Colonic mucosa (tissue), 4 donors: Measurements from ENCODE around the gene TOP3B. TPM values are rescaled to one million over a fixed set of nuclear protein-coding genes. Genes with fewer than 3 reads are reported as not detected.

Experiments
- DNase-seq: peaks from one replicate; pipeline ENCODE4 v3.0.0-alpha.2; 2020
- H3K27ac ChIP-seq: fragments of 200-600 bp; one replicate; pipeline ENCODE4 v1.8.0; 2021
- H3K27me3 ChIP-seq: fragments of 200-600 bp; one replicate; pipeline ENCODE4 v1.8.0; 2021
- H3K36me3 ChIP-seq: fragments of 200-600 bp; one replicate; pipeline ENCODE4 v1.8.0; 2021
- H3K4me1 ChIP-seq: fragments of 200-600 bp; one replicate; pipeline ENCODE4 v1.8.0; 2021; ENCODE audit warnings: mild to moderate bottlenecking
- H3K4me3 ChIP-seq: fragments of 200-600 bp; one replicate; pipeline ENCODE4 v1.8.0; 2021
- H3K9ac ChIP-seq, 2 donors: one replicate each; pipeline ENCODE4 v1.7.0; 2013; ENCODE audit warnings: control low read depth in 2 of 2, low read depth in 2 of 2, low read length in 2 of 2
- H3K9me3 ChIP-seq: fragments of 200-600 bp; one replicate; pipeline ENCODE4 v1.8.0; 2021
- CTCF ChIP-seq: fragments of 200-600 bp; IDR thresholded peaks from one replicate; pipeline ENCODE4 v1.8.0; 2022; ENCODE audit warnings: antibody characterized with exemption, mild to moderate bottlenecking
- intact Hi-C: fragments of 100-400 bp; cut with DNase I; formaldehyde crosslinking; loops from one replicate; pipeline ENCODE4 v1.14.1; 2022
- total RNA-seq, 2 donors: library from RNA; stranded (reverse); fragmentation: NEBNext Ultra II Directional in 1 of 2; extraction: Animal tissue kit (Norgen Biotek cat#: 25700) in 1 of 2; gene quantifications; one replicate each; pipeline ENCODE4 v1.2.1, GENCODE V29; 2021
- donor health status: healthy.
- donor health status: DM: no; HTN: no; CAD: no.
- donor health status: DM: no; HTN: no; CAD: no.

TOP3B gene
- total RNA-seq, 2 donors from 2014 or later: 20.1 to 37.4 TPM

- no peaks in the 10 kb centered on the region for H3K9me3 ChIP-seq
- no peaks in the 10 kb centered on the region for H3K4me1 ChIP-seq
- H3K36me3 ChIP-seq: no peaks in the 10 kb centered on the region
- DNase-seq: no peak
- intact Hi-C loops: no loop called here
- H3K9ac ChIP-seq: no peak overlapping the region
- no peak overlapping the region for H3K4me3 ChIP-seq
- no peak overlapping the region for H3K27ac ChIP-seq
- no peak for TF ChIP-seq CTCF
- no peaks in the 10 kb centered on the region for H3K27me3 ChIP-seq
Measured at GRCh38 chr22:21992593-21993237, 10.1 kb upstream of the TOP3B start.

GRCh38 chr22:21991774-21992173 lies 9.2 kb upstream of the TOP3B start:
- DNase-seq: no peak
- H3K27ac ChIP-seq: no peak overlapping the region
- no peak overlapping the region for H3K9ac ChIP-seq
- TF ChIP-seq CTCF: no peak
- no peaks in the 10 kb centered on the region for H3K27me3 ChIP-seq
- no peak overlapping the region for H3K4me3 ChIP-seq
- intact Hi-C loops: no loop called here
- no peaks in the 10 kb centered on the region for H3K4me1 ChIP-seq
- H3K36me3 ChIP-seq: no peaks in the 10 kb centered on the region
- no peaks in the 10 kb centered on the region for H3K9me3 ChIP-seq

GRCh38 chr22:21991304-21991596 lies 8.7 kb upstream of the TOP3B start:
- Histone ChIP-seq H3K36me3 (no peaks in the 10 kb centered on the region), H3K27ac (no peak overlapping the region), H3K27me3 (no peaks in the 10 kb centered on the region), H3K9me3 (no peaks in the 10 kb centered on the region), H3K9ac (no peak overlapping the region), H3K4me3 (no peak overlapping the region), H3K4me1 (no peaks in the 10 kb centered on the region)
- DNase-seq: no peak
- intact Hi-C loops: no loop called here
- TF ChIP-seq CTCF: no peak

- no peak for TF ChIP-seq CTCF
- Histone ChIP-seq H3K27ac (no peak overlapping the region), H3K9me3 (no peaks in the 10 kb centered on the region), H3K9ac (no peak overlapping the region), H3K36me3 (no peaks in the 10 kb centered on the region), H3K4me3 (no peak overlapping the region), H3K27me3 (no peaks in the 10 kb centered on the region), H3K4me1 (no peaks in the 10 kb centered on the region)
- DNase-seq: no peak
- intact Hi-C loops: no loop called here
Measured at GRCh38 chr22:21990445-21991303, 8.1 kb upstream of the TOP3B start.

- Histone ChIP-seq H3K4me1 (no peaks in the 10 kb centered on the region), H3K27me3 (no peaks in the 10 kb centered on the region), H3K27ac (no peak overlapping the region), H3K9me3 (no peaks in the 10 kb centered on the region), H3K36me3 (no peaks in the 10 kb centered on the region), H3K4me3 (no peak overlapping the region), H3K9ac (no peak overlapping the region)
- TF ChIP-seq CTCF: no peak
- intact Hi-C loops: no loop called here
- DNase-seq: no peak
Measured at GRCh38 chr22:21989049-21989448, 6.5 kb upstream of the TOP3B start.
